ENCODE measurements around the gene RASIP1. TPM values are rescaled to one million over a fixed set of nuclear protein-coding genes. Genes with fewer than 3 reads are reported as not detected.

The RASIP1 gene
- total RNA-seq, 1 donor from 2014 or later: 192 TPM

- H3K4me3 Mint-ChIP-seq (ENCODE audit: unreplicated experiment): peak overlapping the region; percentile 99
- H3K36me3 Mint-ChIP-seq (ENCODE audit: low read depth, unreplicated experiment): peaks cover 29% of the 10 kb centered on the region
- peak overlapping the region; percentile 57 for H3K27ac Mint-ChIP-seq (ENCODE audit: unreplicated experiment)
- DNase-seq (ENCODE audit: low spot score): peak; percentile 99
- H3K27me3 Mint-ChIP-seq (ENCODE audit: unreplicated experiment): peaks cover 25% of the 10 kb centered on the region
- peak; percentile 39 for TF ChIP-seq CTCF (IDR thresholded peaks at IDR 0.05; ENCODE audit: unreplicated experiment)
- H3K4me1 Mint-ChIP-seq (ENCODE audit: unreplicated experiment): peaks cover 27% of the 10 kb centered on the region
- H3K9me3 Mint-ChIP-seq (ENCODE audit: unreplicated experiment): no peaks in the 10 kb centered on the region
Measured at GRCh38 chr19:48738557-48739403, 1.6 kb downstream of the RASIP1 start.

GRCh38 chr19:48737360-48737998, 2.9 kb downstream of the RASIP1 start:
- peaks cover 35% of the 10 kb centered on the region for H3K4me1 Mint-ChIP-seq (ENCODE audit: unreplicated experiment)
- H3K4me3 Mint-ChIP-seq (ENCODE audit: unreplicated experiment): peak overlapping the region; percentile 99
- no peak for TF ChIP-seq CTCF (IDR thresholded peaks at IDR 0.05; ENCODE audit: unreplicated experiment)
- H3K27me3 Mint-ChIP-seq (ENCODE audit: unreplicated experiment): peaks cover 27% of the 10 kb centered on the region
- peak overlapping the region; percentile 80 for H3K27ac Mint-ChIP-seq (ENCODE audit: unreplicated experiment)
- H3K9me3 Mint-ChIP-seq (ENCODE audit: unreplicated experiment): no peaks in the 10 kb centered on the region
- H3K36me3 Mint-ChIP-seq (ENCODE audit: low read depth, unreplicated experiment): peaks cover 42% of the 10 kb centered on the region
- DNase-seq (ENCODE audit: low spot score): no peak

GRCh38 chr19:48735031-48735615, 5.3 kb downstream of the RASIP1 start:
- peak overlapping the region; percentile 80 for H3K4me3 Mint-ChIP-seq (ENCODE audit: unreplicated experiment)
- H3K27ac Mint-ChIP-seq (ENCODE audit: unreplicated experiment): no peak overlapping the region
- H3K9me3 Mint-ChIP-seq (ENCODE audit: unreplicated experiment): no peaks in the 10 kb centered on the region
- H3K27me3 Mint-ChIP-seq (ENCODE audit: unreplicated experiment): peaks cover 28% of the 10 kb centered on the region
- TF ChIP-seq CTCF (IDR thresholded peaks at IDR 0.05; ENCODE audit: unreplicated experiment): no peak
- H3K4me1 Mint-ChIP-seq (ENCODE audit: unreplicated experiment): peaks cover 36% of the 10 kb centered on the region
- H3K36me3 Mint-ChIP-seq (ENCODE audit: low read depth, unreplicated experiment): peaks cover 62% of the 10 kb centered on the region
- no peak for DNase-seq (ENCODE audit: low spot score)

- Mint-ChIP-seq H3K27me3 (ENCODE audit: unreplicated experiment) (peaks cover 26% of the 10 kb centered on the region), H3K4me1 (ENCODE audit: unreplicated experiment) (peaks cover 36% of the 10 kb centered on the region), H3K27ac (ENCODE audit: unreplicated experiment) (no peak overlapping the region), H3K9me3 (ENCODE audit: unreplicated experiment) (no peaks in the 10 kb centered on the region), H3K4me3 (ENCODE audit: unreplicated experiment) (peak overlapping the region; percentile 80), H3K36me3 (ENCODE audit: low read depth, unreplicated experiment) (peaks cover 65% of the 10 kb centered on the region)
- no peak for TF ChIP-seq CTCF (IDR thresholded peaks at IDR 0.05; ENCODE audit: unreplicated experiment)
- no peak for DNase-seq (ENCODE audit: low spot score)
Measured at GRCh38 chr19:48734625-48735024, 5.8 kb downstream of the RASIP1 start.

Data from endothelial cell (in vitro differentiated cells).